ENCODE data around the gene NARS2.

DNA sequence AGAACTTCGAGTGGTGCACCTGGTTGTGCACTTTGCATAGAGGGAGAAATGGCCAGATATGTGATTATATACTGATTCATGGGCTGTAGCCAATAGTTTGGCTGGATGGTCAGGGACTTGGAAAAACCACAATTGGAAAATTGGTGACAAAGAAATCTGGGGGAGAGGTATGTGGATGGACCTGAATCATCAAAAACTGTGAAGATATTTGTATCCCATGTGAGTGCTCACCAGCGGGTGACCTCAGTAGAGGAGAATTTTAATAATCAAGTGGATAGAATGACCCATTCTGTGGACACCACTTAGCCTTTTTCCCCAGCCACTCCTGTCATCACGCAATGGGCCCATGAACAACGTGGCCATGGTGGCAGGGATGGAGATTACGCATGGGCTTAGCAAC, 48.0 kb upstream of the NARS2 start:
- TF ChIP-seq CTCF (IDR thresholded peaks at IDR 0.05): no peak
- no peak for TF ChIP-seq POLR2A (IDR thresholded peaks at IDR 0.05)

All from thyroid gland (tissue), 4 donors.